22Rv1 (cell line): ENCODE data around the gene PRMT7.

Experiments
- H3K27ac ChIP-seq: fragments of 450-650 bp; 2 replicates; pipeline ENCODE4 v1.5.1; 2017
- CTCF ChIP-seq: fragments of 450-650 bp; IDR thresholded peaks from 2 replicates; pipeline ENCODE4 v1.5.1; 2017; ENCODE audit warnings: mild to moderate bottlenecking
- ZFX ChIP-seq: fragments of 450-650 bp; IDR thresholded peaks from 2 replicates; pipeline ENCODE4 v1.6.1; 2017; ENCODE audit warnings: antibody characterized with exemption, borderline replicate concordance

The PRMT7 gene

GRCh38 chr16:68350813-68351350, 40.1 kb downstream of the PRMT7 start:
- TF ChIP-seq ZFX (no peak), CTCF (no peak)
- peak overlapping the region; percentile 68; the same call in 1 of the 2 replicates for H3K27ac ChIP-seq

- H3K27ac ChIP-seq = peak overlapping the region; percentile 68
- TF ChIP-seq ZFX (no peak), CTCF (no peak)
Observed at GRCh38 chr16:68351463-68351862, 40.6 kb downstream of the PRMT7 start.

GRCh38 chr16:68351991-68352431, 41.2 kb downstream of the PRMT7 start:
- TF ChIP-seq CTCF (peak; percentile 0; the same call in 1 of the 2 replicates), ZFX (no peak)
- H3K27ac ChIP-seq = peak overlapping the region; percentile 68

GRCh38 chr16:68353366-68353765, 42.5 kb downstream of the PRMT7 start:
- H3K27ac ChIP-seq = no peak overlapping the region
- no peak for TF ChIP-seq ZFX

- TF ChIP-seq CTCF (no peak), ZFX (no peak)
- no peak overlapping the region for H3K27ac ChIP-seq
Observed at GRCh38 chr16:68354816-68355215, 44.0 kb downstream of the PRMT7 start.

GRCh38 chr16:68355447-68356248, 44.8 kb downstream of the PRMT7 start:
- no peak for TF ChIP-seq ZFX
- peak; percentile 16; the same call in 1 of the 2 replicates for TF ChIP-seq CTCF
- no peak overlapping the region for H3K27ac ChIP-seq

GRCh38 chr16:68356249-68356918, 45.6 kb downstream of the PRMT7 start:
- TF ChIP-seq CTCF = no peak
- TF ChIP-seq ZFX = no peak

More at GRCh38 chr16:68356249-68356918, 45.6 kb downstream of the PRMT7 start:
- no peak overlapping the region for H3K27ac ChIP-seq
